Measurements from ENCODE around the gene TBC1D2B.
"Not testable (repeated sequence)": the region's sequence is repeated elsewhere in the genome, so short reads cannot be mapped to it uniquely, and the experiment has no call there.

TBC1D2B gene

GRCh38 chr15:77999486-77999885 lies 78.0 kb downstream of the TBC1D2B start:
- DNase-seq = no peak

DNA sequence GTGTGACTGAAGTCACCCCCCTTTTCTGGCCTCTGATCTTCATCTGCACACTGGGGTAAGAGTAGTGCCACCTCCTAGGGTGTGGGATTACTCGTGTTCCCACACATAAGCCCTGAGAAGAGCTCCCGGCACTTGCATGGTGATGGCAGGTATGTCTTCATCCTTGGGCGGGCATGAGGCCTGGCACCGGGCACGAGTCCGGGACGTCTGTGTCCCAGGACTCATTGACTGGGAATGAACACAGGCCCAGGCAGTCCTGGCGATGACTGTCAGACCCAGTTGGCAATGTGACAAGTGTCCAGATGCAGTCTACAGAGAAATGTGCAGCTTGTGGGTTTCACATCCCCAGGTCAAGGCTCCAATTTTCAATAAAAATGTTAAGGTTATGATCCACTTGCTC lies 78.9 kb downstream of the TBC1D2B start:
- DNase-seq = no peak

DNA sequence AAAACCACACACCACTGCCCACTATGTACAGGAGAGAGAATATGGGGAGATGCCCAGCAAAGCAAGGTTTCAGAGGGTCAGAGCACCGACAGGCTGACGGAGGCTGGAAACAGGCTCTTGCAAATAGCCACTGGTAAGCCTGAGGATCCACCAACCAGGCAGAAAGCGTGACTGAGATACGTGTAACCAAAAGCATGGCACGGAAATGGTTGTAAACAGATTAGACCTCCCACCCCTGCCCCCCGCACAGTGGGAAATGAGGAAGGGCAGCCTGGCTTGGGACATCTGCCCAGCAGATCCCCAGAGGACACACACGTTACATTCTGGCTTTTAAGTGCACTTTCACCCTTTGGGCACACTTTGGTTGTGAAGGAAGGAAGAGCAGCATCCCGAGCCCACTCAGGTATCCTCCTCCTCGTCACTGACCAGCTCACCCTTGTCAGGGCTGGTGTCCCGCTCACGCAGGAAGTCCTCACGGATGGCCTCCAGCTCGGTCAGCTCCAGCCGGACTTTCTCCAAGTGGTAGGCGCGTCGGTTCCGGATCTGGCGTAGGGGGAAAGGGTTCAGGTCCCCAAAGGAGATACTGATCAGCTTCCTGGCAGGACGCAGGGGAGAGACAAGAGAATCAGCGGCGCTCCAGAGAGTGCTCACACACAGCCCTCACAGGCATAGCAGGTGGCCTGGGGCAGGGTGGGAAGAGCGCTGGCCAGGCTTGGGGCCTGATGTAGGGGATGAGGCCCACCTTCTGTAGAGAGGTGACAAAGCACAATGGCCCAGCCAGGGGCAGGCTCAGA lies 79.6 kb downstream of the TBC1D2B start:
- not testable (repeated sequence) for DNase-seq

GRCh38 chr15:77997221-77997620 lies 80.3 kb downstream of the TBC1D2B start:
- not testable (repeated sequence) for DNase-seq

GRCh38 chr15:77996713-77997171 lies 80.8 kb downstream of the TBC1D2B start:
- not testable (repeated sequence) for DNase-seq

DNA sequence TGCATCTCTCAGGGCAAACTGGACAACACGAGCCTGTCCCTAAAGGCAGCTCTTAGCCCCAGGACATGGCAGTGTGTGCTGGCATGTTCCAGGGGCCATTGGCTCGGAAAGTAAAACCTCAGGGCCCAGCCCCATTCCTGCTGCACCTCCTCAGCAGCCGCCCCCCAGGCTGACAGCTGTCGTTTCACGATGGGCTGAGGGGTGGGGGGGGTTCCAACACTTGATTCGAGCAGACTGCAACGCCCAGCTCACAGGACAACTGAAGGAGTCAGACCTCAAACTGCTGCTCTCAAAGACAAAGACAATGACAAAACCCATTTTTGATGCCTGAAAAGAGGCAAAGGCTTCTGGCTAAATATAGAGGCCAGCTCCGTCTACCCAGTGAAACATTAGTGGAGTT lies 81.3 kb downstream of the TBC1D2B start:
- not testable (repeated sequence) for DNase-seq

DNA sequence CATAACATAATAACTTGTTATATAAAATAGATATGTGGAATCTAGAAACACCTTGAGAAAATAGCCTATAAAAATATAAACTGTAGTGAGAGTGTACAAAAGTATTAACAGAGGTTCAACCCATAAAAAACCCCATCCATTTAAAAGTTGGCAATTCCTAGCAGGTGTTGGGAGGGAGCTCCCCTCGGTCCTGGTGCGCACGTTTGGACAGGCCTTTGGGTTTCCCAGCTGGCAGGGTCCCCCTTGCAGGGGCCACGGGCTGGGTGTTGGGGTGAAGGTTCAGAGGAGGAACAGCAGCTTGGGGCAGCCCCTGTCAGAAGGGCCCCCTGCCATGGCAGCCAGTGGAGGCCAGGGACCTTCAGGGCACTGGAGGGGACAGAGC lies 82.0 kb downstream of the TBC1D2B start:
- not testable (repeated sequence) for DNase-seq

DNA sequence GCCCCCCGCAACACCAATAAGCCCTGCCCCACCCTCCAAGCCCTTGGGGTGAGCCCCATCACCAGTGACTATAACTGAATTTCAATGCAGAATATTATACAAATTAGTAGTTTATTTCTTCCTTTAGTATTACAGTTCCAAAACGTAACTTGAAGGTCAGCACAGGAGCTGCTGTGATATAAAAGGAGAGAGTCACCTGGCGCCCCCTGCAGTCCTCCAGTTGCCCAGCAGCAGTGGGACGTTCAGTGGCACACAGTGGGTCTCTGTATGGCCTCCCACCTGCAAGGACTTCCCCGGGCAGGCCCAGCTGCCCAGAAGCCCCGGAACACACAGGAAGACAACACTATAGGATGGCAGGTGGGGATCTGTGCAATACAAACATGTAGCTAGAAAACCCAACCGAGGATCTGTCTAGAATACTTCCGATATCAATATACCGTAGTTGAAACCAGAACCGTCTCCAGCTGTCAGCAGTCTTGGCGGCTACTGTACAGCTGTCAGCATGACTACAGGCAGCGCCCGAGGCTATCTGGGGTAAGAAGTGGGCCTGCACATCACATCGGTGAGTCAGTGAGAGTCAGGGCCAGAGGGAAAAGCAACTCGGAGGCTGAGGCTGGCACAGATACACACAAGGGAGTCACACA lies 82.5 kb downstream of the TBC1D2B start:
- DNase-seq = not testable (repeated sequence)

- not testable (repeated sequence) for DNase-seq
Observed at GRCh38 chr15:77993970-77994693, 83.4 kb downstream of the TBC1D2B start.

DNA sequence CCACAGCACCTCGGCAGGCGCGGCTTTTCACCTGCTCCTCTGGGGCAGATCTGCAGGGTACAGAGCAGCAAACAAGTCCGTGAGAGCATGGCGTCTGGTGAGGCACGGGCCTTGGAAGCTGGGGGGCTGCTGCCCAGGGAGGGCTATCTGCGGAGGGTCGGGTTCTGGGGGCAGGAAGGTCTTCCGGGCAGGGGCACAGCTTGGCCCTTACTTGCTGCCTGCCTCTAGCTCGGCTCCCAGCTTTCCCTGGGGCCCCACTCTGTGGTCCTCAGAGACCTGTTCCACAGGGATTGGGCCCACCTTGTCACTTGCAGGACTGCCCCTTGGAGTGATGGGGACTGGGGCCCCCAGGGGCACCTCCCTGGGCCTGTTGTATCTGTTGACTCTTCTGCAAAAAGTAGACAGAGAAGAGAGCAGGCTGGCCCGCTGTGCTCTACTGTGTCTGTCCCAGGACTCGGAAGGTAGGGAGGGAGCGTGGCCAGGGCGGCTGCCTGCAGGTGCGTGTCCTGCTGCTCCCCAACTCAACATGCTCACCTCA lies 84.1 kb downstream of the TBC1D2B start:
- DNase-seq = no peak

DNA sequence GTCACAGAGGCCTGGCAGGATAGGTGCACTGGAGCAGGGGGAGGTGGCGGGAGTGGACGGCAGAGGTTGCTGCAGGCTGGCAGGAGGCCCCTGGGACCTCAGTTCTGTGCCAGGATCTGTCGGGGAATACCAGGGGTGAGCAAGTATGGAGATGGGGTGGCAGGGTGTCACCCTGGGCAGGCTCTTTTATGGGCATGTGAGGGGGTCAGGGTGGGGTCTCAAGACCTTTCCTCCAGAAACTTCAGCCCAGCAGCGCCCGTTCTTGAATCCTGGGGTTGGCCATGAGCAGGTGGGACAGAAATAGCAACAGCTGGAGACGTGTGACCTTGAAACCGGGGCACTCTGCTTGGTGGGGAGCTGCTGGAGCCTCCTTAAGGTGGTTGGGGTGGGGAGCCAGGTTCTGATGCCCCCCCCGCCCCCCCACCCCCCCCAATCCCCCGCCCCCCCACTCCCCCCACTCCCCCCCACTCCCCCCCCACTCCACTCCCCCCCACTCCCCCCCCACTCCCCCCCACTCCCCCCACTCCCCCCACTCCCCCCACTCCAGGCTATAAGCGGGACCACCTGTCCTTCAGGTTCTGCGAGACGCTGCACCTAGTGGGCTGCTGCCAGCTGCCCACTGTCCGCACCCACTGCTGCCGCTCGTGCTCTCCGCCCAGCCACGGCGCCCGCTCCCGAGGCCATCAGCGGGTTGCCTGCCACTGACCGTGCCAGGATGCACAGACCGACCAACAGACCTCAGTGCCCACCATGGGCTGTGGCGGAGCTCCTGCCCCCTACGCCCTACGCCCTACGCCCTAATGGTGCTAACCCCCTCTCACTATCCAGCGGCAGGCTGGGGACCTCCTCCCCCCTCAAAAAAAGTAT lies 84.9 kb downstream of the TBC1D2B start:
- no peak for DNase-seq

GRCh38 chr15:77991658-77992201 lies 85.8 kb downstream of the TBC1D2B start:
- DNase-seq = not testable (repeated sequence)

DNA sequence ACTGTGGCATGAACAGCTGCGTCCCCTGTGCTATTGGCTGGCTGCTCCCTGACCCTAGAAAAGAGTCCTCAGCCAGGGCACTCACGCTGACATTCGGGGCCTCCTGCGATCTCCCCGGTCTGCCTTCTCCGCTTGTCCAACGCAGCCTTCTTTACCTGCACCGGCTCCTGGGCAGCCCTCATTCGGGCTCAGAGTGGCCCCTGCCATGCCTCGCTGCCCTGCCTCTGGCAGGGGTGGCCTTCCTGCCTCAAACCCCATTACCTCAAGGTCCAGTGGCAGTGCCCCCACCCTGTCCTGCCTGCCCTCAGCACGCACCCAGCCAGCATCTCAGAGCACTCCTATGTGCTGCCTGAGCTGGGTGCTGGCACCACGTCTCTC lies 86.5 kb downstream of the TBC1D2B start:
- DNase-seq = no peak

DNA sequence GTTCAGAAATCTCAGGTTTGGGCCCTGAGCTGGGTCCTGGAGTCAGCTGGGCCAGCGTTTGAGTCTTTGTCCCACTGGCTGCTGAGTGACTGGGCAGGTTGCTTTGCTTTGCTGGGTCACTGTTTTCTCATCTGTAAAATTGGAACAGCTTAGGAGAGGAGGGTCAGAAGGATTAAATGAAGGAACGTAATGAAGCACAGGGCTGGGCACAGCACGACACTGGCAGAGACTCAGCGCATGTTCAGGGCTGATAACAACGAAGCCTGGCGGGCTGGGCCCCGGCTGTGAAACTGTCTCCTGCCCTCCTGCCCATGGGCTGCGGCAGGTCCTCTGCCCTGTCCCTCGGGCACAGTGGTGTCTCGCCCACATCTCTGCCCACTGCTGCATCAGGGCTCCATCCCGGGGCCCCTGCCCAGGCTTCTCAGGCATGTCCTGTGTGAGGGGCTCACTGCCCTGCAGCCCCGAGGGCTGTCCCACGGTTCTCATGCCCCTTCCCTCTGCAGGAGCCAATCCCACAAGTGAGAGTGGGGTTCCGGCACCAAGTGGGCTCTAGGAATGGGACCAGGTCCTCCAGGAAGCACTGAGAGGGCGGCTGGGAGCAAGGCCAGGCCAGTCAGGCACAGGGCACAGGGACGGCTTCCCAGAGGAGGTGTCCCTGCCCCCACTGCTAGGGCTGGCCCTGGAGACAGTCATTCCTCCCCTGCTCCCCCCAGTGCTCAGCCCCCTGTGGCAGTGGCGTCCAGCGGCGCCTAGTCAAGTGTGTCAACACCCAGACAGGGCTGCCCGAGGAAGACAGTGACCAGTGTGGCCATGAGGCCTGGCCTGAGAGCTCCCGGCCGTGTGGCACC lies 88.0 kb downstream of the TBC1D2B start:
- DNase-seq = no peak

DNA sequence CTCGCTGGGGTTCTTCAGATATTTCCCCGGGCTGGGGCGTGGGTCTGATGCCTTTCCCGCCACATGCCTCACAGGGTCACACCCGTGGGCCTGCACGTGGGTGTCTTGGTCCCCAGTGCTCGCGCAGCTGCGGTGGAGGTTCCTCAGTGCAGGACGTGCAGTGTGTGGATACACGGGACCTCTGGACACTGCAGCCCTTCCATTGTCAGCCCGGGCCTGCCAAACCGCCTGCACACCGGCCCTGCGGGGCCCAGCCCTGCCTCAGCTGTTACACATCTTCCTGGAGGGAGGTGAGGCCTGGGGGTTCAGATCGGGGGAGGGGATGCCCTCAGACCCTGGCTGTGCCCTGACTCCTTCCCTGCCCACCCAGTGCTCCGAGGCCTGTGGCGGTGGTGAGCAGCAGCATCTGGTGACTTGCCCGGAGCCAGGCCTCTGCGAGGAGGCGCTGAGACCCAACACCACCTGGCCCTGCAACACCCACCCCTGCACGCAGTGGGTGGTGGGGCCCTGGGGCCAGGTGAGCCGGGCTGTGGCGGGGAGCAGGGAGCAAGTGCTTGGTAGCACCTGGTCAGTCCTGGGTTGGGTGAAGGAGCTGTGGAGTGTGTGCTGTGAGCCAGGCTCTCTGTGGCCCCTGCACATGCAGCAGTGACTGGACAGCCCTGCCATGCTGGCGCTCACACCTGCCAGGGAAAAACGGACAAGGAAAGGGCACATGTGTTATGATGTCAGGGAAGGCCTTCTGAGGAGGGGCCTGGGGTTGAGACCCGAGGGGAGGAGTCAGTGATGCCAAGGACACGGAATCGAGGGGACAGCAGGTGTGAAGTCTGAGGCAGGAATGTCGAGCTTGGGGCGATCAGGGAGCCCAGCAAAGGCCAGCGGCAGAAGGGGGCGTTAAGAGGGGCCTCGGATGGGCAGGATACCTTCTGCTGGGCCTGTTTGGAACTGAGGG lies 88.9 kb downstream of the TBC1D2B start:
- DNase-seq = no peak

GRCh38 chr15:77987765-77988136 lies 89.8 kb downstream of the TBC1D2B start:
- DNase-seq = not testable (repeated sequence)

DNA sequence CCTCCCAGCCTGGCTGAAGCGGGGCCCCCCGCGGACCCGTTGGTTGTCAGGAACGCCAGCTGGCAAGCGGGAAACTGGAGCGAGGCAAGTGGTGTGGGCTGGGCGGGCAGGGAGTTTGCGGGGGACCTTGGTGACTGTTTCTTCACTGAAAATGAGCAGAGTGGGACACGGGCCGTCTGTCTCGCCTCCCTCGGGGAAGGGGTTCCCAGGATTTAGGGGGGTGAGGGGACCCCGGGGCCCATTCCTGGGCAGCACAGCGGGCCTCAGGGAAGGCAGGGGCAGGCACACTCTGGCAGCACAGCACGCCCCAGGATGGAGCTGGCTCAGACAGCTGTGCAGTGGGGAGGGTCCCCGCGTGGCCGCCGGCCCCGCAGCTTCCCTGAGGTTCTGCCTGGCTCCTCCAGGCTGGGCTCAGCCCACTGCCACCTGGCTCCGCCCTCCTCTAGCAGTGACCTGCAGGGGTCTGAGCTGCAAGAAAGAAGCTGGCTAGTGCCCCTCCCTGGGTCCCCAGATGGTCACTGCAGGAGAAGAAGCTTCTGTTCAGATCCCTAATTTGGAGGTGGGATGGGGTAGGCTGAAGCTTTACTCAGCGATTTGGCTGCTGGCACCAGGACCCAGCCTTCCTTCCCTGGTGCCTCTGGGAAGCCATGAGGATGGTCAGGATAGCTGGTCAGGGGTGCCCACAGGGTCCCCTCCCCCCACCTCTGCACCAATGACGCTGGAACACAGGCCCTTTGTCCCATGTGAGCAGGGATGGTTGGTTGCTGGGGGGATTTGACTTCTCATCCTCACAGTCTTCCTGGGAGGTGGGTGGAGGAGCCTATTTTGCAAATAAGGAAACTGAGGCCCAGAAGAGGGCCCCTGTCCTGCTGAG lies 90.4 kb downstream of the TBC1D2B start:
- DNase-seq = no peak

GRCh38 chr15:77985931-77986480 lies 91.5 kb downstream of the TBC1D2B start:
- DNase-seq = no peak

Data from activated naive CD4-positive, alpha-beta T cell treated with anti-CD3 and anti-CD28 coated beads, Interleukin-2, amount 50 U/mL, for 16 hours (primary cell).